Heart left ventricle (tissue), 13 donors: ENCODE results near the gene CPT2.

Source experiments
- CTCF ChIP-seq, 12 donors: fragments of 200-600 bp; sonication (generic) in 4 of 12; IDR thresholded peaks; one replicate each; pipeline versions ENCODE4 v1.5.0 to v1.8.0; 2018 to 2022; ENCODE audit warnings: antibody characterized with exemption in 12 of 12, mild to moderate bottlenecking in 5 of 12
- POLR2A ChIP-seq, 2 donors: fragments of 450-650 bp; IDR thresholded peaks; one replicate each; pipeline ENCODE4 v1.6.1; 2017; ENCODE audit warnings: antibody characterized with exemption in 2 of 2, mild to moderate bottlenecking in 2 of 2, moderate library complexity in 2 of 2
- donor health status: ischemic (EF 13 %, LVEDD 7.1; RV severe dilation, severe dysfunction).
- donor health status: DM: no; HTN: yes; CAD: no.
- donor health status: DM: no; HTN: no; CAD: no.
- donor health status: ischemic (EF 25% LVEDD 6.9; RV normal size, moderate dysfunction).
- donor health status: ischemic (EF 25% LVEDD 5.7; RV mildly dilated, moderate dysfunction).
- donor health status: ischemic (EF 35%, LVEDD 5.7; RV mildly dilated, moderate dysfunction).
- donor health status: nonischemic (EF 11% LVEDD 7.7; RV severe dilation, severe dysfunction).
- donor health status: DM: yes; HTN: yes; CAD: no.
- donor health status: PGD.
- donor health status: ischemic (EF 29% LVEDD 5.4; RV normal size, mild dysfunction).
- donor health status: nonischemic (EF 23%, LVEDD 6.1; RV moderate dilation, normal function).

- TF ChIP-seq CTCF (IDR thresholded peaks at IDR 0.05): no peak
- no peak for TF ChIP-seq POLR2A (IDR thresholded peaks at IDR 0.05)
These were observed 41.0 kb downstream of the CPT2 start for GRCh38 chr1:53237638-53238037.
